IPS-20b (cell line): ENCODE results near the gene ERFL.

ENCODE experiments used
- H3K27ac ChIP-seq: one replicate; pipeline ENCODE4 v1.5.1; 2013; ENCODE audit warnings: low read length
- H3K27me3 ChIP-seq: 2 replicates; pipeline ENCODE4 v1.6.1; 2013; ENCODE audit warnings: mild to moderate bottlenecking, low read length, inconsistent platforms; ENCODE audit not compliant: insufficient read depth
- H3K36me3 ChIP-seq: 2 replicates; pipeline ENCODE4 v1.6.1; 2013; ENCODE audit warnings: low read depth, mild to moderate bottlenecking, inconsistent platforms, low read length, moderate library complexity; ENCODE audit not compliant: insufficient read depth
- H3K4me1 ChIP-seq: 2 replicates; pipeline ENCODE4 v1.6.1; 2013; ENCODE audit warnings: mild to moderate bottlenecking, control low read depth, inconsistent platforms, low read length, moderate library complexity; ENCODE audit not compliant: insufficient read depth
- H3K4me3 ChIP-seq: 2 replicates; pipeline ENCODE4 v1.5.1; 2013; ENCODE audit warnings: mild to moderate bottlenecking, low read length, inconsistent platforms
- H3K9ac ChIP-seq: 2 replicates; pipeline ENCODE4 v1.6.1; 2013; ENCODE audit warnings: low read depth, mild to moderate bottlenecking, inconsistent platforms, low read length, moderate library complexity
- H3K9me3 ChIP-seq: 2 replicates; pipeline ENCODE4 v1.6.1; 2013; ENCODE audit warnings: mild to moderate bottlenecking, low read depth, low read length, inconsistent platforms; ENCODE audit not compliant: insufficient read depth

ERFL gene

DNA sequence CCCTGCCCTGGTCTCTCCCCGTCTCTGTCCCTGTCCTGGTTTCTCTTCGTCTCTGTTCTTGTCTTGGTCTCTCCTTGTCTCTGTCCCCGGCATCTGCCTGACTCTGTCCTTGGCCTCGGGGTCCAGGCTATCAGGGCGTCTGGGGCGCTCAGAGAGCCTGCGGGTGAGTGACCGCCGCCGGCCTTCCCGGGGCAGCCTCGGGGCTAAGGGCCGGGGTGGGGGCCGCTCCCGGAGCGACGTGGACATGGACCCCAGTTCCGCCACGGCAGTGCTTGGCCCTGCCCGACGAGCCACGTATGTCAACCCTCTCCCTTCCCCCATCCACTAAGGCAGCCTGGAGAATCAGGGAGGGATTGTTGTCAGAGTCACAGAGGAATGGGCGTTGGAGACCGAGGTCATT is 30.4 kb downstream of the ERFL start:
- H3K27me3 ChIP-seq, result no peaks in the 10 kb centered on the region
- no peaks in the 10 kb centered on the region for H3K9me3 ChIP-seq
- peaks cover 34% of the 10 kb centered on the region for H3K36me3 ChIP-seq
- H3K4me1 ChIP-seq, result no peaks in the 10 kb centered on the region
- H3K9ac ChIP-seq, result no peak overlapping the region
- H3K27ac ChIP-seq, result no peak overlapping the region
- no peak overlapping the region for H3K4me3 ChIP-seq

DNA sequence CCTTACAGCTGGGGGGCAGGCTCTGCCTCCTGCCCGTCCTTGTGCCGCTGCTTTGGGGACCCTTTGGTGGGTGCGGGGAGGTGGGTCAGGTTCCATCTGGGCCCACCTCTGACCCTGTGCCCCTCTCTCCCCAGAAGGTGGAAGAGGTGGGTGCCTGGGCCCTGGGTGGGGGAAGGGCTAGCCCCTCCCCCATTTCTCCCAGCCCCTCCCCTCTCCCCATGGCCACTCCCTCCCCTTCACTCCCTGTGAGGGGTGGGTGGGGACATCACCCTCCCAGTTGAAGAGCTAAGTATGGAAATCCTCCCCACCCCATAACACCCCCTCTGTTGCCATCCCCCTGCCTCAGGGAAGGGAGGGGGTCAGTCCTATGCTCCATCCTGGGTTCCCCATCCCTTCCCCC is 31.1 kb downstream of the ERFL start:
- no peak overlapping the region for H3K27ac ChIP-seq
- H3K36me3 ChIP-seq, result peaks cover 28% of the 10 kb centered on the region
- H3K9me3 ChIP-seq, result no peaks in the 10 kb centered on the region
- no peaks in the 10 kb centered on the region for H3K4me1 ChIP-seq
- H3K27me3 ChIP-seq, result no peaks in the 10 kb centered on the region
- no peak overlapping the region for H3K4me3 ChIP-seq
- H3K9ac ChIP-seq, result no peak overlapping the region

DNA sequence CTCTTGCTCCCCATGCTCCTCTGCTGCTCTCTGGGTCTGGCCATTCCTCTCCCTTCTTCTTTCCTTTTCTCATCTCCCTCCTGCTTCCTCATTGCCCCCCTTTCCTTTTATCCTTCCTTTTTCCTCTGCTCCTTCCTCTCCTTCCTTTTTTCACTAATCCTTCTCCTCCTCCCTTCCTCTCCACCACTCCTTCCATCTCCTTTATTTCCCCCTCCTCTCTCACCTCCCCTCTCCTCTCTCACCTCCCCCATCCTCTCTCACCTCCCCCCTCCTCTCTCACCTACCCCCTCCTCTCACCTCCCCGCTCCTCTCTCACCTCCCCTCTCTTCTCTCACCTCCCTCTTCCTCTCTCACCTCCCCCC is 31.7 kb downstream of the ERFL start:
- no peaks in the 10 kb centered on the region for H3K9me3 ChIP-seq
- H3K36me3 ChIP-seq, result peaks cover 22% of the 10 kb centered on the region
- H3K9ac ChIP-seq, result no peak overlapping the region
- no peaks in the 10 kb centered on the region for H3K27me3 ChIP-seq
- H3K4me1 ChIP-seq, result no peaks in the 10 kb centered on the region
- no peak overlapping the region for H3K4me3 ChIP-seq
- no peak overlapping the region for H3K27ac ChIP-seq

DNA sequence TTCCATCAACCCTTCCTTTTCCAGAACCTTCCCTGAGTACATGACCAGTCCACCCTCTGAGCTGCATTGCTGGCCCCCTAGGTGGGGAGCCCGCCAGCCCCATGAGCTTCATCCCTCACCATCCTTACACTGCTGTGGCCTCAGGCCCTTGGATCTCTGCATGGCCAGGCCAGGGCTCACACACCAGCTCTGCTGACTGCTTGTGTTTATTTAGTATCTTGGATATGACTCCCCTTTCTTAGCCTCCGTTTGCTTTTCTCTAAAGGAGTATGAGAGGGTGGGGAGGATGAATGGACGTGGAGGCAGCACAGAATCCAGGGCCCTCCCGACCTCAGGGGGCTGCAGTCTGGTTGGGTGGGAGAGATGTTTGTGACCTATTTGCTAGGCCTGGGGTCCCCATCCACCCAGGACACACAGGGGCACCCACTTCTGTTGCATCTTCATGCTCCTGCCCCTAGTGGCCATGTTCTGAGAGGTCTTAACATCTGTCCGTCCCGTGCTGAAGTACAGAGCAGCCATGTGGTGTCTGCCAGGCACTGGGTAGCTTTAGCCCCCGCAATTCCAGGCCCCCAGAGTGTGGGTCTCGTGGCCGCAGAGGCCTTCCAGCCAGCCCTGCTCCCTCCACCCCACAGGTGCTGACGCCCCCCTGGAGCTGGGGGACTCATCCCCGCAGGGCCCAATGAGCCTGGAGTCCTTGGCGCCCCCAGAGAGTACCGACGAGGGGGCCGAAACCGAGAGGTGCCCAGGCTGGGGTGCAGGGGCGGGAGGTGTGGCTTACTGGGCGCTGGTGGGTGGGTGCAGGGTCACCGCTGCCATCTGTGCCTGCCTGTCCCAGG is 32.3 kb downstream of the ERFL start:
- no peak overlapping the region for H3K9ac ChIP-seq
- no peaks in the 10 kb centered on the region for H3K27me3 ChIP-seq
- no peak overlapping the region for H3K27ac ChIP-seq
- H3K4me3 ChIP-seq, result no peak overlapping the region
- H3K9me3 ChIP-seq, result no peaks in the 10 kb centered on the region
- H3K4me1 ChIP-seq, result no peaks in the 10 kb centered on the region
- H3K36me3 ChIP-seq, result peaks cover 20% of the 10 kb centered on the region

DNA sequence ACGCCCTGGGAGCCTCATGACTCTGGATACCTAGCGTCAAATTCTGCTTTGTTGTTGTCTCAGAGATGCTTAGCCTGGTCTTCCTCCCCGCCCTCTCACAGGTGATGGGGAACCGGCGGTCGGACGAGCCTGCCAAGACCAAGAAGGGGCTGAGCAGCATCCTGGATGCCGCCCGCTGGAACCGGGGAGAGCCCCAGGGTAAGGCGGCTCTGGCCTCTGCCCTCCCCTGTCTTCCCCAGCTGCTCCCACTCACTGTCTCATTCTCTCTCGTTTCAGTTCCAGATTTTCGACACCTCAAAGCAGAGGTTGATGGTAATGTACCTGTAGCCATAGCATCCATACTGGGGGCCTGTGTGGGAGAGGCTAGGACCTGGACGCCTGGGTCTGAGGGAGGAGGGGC is 33.9 kb downstream of the ERFL start:
- Histone ChIP-seq H3K4me3 (no peak overlapping the region), H3K9ac (no peak overlapping the region), H3K4me1 (no peaks in the 10 kb centered on the region), H3K27me3 (no peaks in the 10 kb centered on the region), H3K27ac (no peak overlapping the region), H3K36me3 (peaks cover 15% of the 10 kb centered on the region; the same call in 1 of the 2 replicates), H3K9me3 (no peaks in the 10 kb centered on the region)

DNA sequence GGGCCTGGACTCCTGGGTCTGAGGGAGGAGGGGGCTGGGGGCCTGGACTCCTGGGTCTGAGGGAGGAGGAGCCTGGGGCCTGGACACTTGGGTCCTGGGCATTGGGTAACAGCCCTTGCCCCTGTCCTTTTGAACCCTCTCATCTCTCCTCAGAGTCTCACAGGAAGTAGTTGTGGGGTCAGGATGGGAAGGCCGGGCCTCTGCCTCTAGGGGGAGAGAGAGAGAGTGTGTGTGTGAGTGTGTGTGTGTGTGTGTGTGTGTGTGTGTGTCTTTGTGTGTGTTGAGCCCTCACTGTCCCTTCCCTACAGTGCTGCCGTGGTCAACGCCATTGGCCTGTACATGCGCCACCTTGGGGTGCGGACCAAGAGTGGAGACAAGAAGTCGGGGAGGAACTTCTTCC is 34.4 kb downstream of the ERFL start:
- Histone ChIP-seq H3K9me3 (no peaks in the 10 kb centered on the region), H3K4me3 (no peak overlapping the region), H3K9ac (no peak overlapping the region), H3K27ac (no peak overlapping the region), H3K36me3 (peaks cover 18% of the 10 kb centered on the region; the same call in 1 of the 2 replicates), H3K4me1 (no peaks in the 10 kb centered on the region), H3K27me3 (no peaks in the 10 kb centered on the region)

DNA sequence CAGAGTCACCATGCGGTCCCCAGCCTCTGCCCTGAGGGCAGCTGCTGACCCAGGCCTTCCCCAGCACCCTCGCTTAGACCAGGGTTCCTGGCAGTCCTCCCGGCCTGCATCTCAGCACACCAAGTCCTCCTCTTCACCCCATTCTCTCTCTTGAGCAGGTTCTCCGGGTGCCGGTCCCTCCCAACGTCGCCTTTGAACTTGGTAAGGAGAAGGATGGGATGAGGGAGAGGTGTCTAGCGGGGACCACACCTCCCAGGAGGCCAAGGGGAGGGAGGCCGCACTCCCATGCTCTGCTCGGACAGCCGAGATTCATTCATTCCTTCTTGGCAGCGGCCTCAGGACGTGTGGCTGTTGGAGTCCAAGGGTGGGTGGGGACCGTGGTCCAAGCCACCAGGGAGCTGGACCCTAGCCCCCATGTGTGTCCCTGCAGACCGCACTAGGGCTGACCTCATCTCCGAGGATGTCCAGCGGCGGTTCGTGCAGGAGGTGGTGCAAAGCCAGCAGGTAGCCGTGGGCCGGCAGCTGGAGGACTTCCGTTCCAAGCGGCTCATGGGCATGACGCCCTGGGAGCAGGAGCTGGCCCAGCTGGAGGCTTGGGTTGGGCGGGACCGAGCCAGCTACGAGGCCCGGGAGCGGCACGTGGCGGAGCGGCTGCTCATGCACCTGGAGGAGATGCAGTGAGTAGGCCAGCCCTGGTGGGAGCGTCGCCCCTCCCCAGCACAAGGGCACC is 35.9 kb downstream of the ERFL start:
- H3K9me3 ChIP-seq, result no peaks in the 10 kb centered on the region
- H3K9ac ChIP-seq, result no peak overlapping the region
- peaks cover 12% of the 10 kb centered on the region; the same call in 1 of the 2 replicates for H3K36me3 ChIP-seq
- H3K4me1 ChIP-seq, result peaks cover 4% of the 10 kb centered on the region; the same call in 1 of the 2 replicates
- H3K27me3 ChIP-seq, result no peaks in the 10 kb centered on the region
- no peak overlapping the region for H3K4me3 ChIP-seq
- no peak overlapping the region for H3K27ac ChIP-seq

DNA sequence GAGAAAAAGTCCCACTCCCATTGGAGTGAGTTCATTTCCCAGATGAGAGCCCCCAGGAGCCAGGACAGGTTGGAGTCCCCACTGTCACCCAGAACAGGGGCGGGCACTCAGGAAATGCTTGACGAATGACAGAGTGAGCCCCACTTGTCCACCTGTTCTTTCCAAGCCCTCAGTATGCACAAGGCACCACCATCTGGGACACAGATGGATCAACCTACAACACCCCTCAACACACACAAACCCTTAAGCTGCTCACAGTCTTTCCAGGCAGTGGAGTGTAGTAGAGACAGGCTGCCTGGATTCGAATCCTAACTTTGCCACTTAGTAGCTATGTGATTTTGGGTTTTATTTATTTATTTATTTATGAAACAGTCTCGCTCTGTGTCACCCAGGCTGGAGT is 37.3 kb downstream of the ERFL start:
- H3K9ac ChIP-seq, result no peak overlapping the region
- H3K9me3 ChIP-seq, result no peaks in the 10 kb centered on the region
- no peaks in the 10 kb centered on the region for H3K27me3 ChIP-seq
- no peak overlapping the region for H3K4me3 ChIP-seq
- H3K4me1 ChIP-seq, result peaks cover 10% of the 10 kb centered on the region; the same call in 1 of the 2 replicates
- peaks cover 12% of the 10 kb centered on the region; the same call in 1 of the 2 replicates for H3K36me3 ChIP-seq
- H3K27ac ChIP-seq, result no peak overlapping the region

DNA sequence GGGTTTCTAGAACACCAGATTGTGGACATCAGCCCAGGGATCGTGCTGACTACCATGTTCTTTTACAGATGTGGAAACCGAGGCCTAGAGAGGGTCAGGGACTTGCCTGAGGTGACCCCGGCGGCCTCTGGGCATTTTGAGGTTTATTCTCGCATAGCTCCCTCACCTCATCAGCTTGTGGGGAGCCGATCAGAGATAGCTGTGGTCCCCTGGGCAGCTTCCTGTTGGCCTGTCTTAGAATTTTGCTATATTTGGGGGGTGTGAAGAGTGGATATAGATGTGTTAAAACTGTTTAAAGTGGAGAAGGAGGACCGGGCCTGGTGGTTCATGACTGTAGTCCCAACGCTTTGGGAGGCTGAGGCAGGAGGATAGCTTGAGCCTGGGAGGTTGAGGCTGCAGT is 38.4 kb downstream of the ERFL start:
- no peaks in the 10 kb centered on the region for H3K9me3 ChIP-seq
- no peak overlapping the region for H3K9ac ChIP-seq
- 0 out of 2 replicates have a peak, but pooled peaks cover 6% of the 10 kb centered on the region for H3K36me3 ChIP-seq
- no peak overlapping the region for H3K4me3 ChIP-seq
- H3K27me3 ChIP-seq, result no peaks in the 10 kb centered on the region
- peaks cover 10% of the 10 kb centered on the region; the same call in 1 of the 2 replicates for H3K4me1 ChIP-seq
- H3K27ac ChIP-seq, result no peak overlapping the region

DNA sequence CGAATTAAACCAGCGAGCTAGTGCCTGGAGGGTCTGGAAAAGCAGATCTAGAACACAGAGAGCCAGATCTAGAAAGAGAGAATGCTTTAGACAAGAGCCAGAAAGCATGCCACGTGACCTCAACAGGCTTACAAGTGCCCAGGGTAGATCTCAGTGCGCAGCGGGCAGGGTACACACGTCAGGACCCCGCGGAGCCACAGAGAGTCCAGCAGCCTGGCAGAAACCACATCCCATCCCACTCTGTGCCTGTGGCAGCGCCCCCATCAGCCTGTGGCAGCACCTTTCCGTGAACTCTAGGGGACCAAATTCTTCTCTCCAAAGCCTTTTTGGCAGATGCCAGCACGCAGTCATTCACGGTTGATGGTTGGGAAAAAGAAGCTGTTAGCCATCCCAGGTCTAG is 39.3 kb downstream of the ERFL start:
- H3K36me3 ChIP-seq, result 0 out of 2 replicates have a peak, but pooled peaks cover 6% of the 10 kb centered on the region
- peaks cover 10% of the 10 kb centered on the region; the same call in 1 of the 2 replicates for H3K4me1 ChIP-seq
- no peak overlapping the region for H3K27ac ChIP-seq
- no peak overlapping the region for H3K9ac ChIP-seq
- no peak overlapping the region for H3K4me3 ChIP-seq
- no peaks in the 10 kb centered on the region for H3K27me3 ChIP-seq
- no peaks in the 10 kb centered on the region for H3K9me3 ChIP-seq

DNA sequence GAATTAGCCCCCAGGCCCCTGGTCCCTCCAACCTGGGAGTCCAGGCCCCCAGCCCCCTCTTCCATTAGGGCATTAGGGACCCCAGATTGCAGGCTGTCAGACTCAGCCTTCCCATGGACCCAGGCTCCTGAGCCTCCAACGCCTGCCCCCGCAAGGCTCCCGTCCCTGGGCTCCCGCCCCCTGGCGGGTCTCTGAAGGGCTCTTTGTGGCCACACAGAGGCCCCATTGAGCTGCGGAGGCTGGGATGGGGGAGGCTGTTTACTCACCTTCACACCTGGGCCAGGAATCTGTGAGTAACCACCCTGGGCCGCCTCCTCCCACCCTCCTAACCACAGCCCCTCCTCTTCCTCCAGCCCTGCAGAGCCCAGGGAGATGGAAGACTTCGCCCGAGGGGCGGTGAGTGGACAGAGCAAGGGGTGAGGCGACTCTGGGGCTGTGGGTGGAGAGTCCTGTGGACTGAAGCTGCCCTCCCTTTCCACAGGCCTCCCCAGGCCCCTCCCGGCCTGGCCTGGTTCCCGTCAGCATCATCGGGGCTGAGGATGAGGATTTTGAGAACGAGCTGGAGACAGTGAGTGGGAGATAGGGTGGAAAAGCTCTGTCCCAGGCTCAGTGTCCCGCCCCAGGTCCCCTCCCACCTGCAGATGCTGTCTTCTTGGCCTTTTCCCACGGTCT is 40.4 kb downstream of the ERFL start:
- Histone ChIP-seq H3K36me3 (0 out of 2 replicates have a peak, but pooled peaks cover 6% of the 10 kb centered on the region), H3K9ac (peak overlapping the region; percentile 57; the same call in 1 of the 2 replicates)

More for the DNA sequence above, 40.4 kb downstream of the ERFL start:
- H3K9me3 ChIP-seq, result no peaks in the 10 kb centered on the region
- peaks cover 10% of the 10 kb centered on the region; the same call in 1 of the 2 replicates for H3K4me1 ChIP-seq
- H3K27ac ChIP-seq, result no peak overlapping the region
- peaks cover 8% of the 10 kb centered on the region for H3K27me3 ChIP-seq
- peak overlapping the region; percentile 48; the same call in 1 of the 2 replicates for H3K4me3 ChIP-seq
